Loucy (cell line): Measurements from ENCODE around the gene KSR1.

Experiments
- CTCF ChIP-seq: fragments of 200-600 bp; sonication (generic); conservative IDR thresholded peaks from 2 replicates; pipeline ENCODE4 v1.5.1; 2014; ENCODE audit warnings: mild to moderate bottlenecking, antibody characterized with exemption, low read length
- EZH2phosphoT487 ChIP-seq: fragments of 200-600 bp; IDR thresholded peaks from 2 replicates; pipeline ENCODE4 v1.6.1; 2018; ENCODE audit warnings: antibody characterized with exemption, mild to moderate bottlenecking, moderate library complexity, borderline replicate concordance

DNA sequence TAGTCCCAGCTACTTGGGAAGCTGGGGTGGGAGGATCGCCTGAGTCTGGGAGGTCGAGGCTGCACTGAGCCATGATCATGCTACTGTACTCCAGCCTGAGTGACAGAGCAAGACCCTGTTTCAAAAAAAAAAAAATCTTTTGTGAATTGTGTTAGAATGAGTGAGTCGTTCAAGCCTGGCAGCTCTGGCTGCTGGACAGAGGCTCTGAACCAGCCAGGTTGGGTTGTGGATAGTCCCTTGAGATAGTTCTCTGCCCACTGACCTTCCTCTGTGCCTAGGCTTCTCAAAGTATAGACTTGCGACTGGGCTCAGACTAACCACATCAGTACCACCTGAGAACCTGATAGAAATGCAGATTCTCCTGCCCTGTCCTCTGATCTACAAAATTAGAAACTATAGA, 2.2 kb upstream of the KSR1 start:
- no peak for TF ChIP-seq CTCF
- no peak for TF ChIP-seq EZH2phosphoT487
